SKM-1 (cell line): ENCODE data around the gene PUSL1.

ENCODE experiments used
- DNase-seq: peaks from one replicate; lab custom pipeline; 2025; ENCODE audit not compliant: unreplicated experiment; lab: John Stamatoyannopoulos, UW

The PUSL1 gene, protein sequence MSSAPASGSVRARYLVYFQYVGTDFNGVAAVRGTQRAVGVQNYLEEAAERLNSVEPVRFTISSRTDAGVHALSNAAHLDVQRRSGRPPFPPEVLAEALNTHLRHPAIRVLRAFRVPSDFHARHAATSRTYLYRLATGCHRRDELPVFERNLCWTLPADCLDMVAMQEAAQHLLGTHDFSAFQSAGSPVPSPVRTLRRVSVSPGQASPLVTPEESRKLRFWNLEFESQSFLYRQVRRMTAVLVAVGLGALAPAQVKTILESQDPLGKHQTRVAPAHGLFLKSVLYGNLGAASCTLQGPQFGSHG

DNA sequence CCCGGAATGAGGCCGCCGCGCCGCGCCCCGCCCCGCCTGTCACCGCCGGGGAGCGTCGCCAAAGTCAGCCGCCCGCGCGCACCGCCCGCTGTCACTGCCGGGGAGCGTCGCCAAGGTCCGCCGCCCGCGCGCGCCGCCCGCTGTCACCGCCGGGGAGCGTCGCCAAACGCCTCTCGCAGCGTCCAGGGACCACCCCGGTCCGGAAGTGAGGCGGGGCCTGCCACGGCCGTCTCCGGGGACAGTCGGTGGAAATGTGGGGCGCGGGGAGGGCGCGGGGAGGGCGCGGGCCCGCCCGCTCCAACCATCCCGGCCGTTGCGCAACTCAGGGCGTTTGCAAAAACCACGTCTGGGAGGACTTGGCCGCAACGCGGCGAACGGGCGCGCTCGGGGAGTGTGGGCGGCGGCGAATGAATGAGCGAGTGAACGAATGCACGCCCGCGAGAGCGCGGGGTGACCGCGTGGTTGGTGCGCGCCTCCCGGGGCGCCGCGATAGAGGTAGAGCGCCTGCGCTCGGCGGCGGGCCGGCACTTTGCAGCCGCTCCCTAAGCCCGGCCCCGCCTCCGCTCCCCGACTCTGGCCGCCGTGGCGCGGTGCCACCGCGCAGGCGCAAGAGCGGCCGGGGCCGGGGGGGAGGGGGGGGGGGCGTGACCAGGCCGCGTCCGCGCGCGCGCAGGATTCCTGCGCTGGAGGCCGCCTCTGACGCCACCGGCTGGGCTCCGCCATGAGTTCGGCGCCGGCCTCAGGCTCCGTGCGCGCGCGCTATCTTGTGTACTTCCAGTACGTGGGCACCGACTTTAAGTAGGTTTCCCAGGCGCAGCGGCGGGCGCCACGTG is at the start of gene PUSL1, which contains the start of gene ACAP3:
PUSL1 (plus strand) TSS at position 675 of the 833 bp plus-strand sequence; CDS start at position 722, 47 bp downstream.
ACAP3 (minus strand) TSS at position 8 of the 833 bp plus-strand sequence. CDS start 115 bp downstream, outside the sequence.
- DNase-seq: peak; percentile 95

DNA sequence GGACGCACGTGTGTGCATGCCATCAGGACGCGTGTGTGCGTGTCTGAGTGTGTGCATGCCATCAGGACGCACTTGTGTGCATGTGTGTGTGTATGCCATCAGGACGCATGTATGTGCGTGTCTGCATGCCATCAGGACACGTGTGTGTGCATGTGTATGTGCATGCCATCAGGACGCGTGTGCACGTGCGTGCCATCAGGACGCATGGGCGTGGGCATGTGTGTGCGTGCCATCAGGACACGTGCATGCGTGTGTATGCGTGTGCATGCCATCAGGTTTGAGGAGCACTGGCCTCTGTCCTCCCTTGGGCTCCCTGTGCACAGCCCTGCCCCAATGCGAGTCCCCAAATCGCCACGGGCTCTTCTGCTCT is 49.3 kb upstream of the PUSL1 start:
- no peak for DNase-seq

DNA sequence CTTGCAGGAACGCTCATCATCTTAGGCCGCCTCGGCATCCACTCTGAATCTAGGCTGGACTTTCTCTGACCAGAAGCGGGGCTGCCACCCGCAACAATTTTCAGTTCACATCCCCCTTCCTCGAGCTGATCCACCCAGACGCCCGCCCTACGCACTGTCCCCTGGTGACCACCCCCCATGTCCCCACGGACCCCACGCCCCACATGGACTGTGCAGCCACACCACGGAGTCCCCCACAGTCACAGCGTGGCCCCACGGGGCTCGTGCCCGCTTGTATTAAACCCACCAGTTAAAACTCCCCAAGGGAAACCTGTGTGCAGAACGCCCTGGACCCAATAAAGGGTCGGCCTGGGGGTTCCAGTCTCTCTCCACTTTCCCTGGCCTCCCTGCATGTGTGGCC is 48.9 kb upstream of the PUSL1 start:
- DNase-seq: no peak

DNA sequence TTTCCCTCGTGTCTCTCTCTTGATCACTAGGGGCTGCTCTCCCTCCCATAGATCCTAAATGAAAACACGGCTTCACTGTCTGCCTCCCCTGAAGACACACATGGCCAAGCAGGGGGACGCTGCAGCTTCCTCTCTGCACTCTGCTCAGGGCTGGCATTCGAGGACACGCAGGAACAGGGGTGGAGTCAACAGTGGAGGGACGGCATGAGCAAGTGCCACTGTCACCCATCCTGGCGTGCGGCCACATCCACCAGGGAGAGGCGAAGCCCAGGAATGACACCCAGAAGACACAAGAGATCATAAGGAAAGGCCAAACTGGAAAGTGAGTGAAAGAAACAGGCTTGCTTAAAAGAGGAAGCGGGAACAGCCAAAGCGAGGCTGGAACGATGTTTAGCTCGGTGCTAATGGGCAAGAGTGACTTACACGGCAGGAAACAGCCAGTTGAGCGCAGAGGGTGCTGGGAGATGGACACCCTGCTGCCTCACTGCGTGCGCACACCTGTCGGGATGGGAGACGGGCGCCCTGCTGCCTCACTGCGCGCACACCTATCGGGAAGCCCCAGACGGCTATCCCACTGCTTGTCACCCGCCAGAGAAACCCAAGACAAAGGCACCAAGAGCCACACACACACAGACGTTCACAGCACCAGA is 48.3 kb upstream of the PUSL1 start:
- DNase-seq: no peak

DNA sequence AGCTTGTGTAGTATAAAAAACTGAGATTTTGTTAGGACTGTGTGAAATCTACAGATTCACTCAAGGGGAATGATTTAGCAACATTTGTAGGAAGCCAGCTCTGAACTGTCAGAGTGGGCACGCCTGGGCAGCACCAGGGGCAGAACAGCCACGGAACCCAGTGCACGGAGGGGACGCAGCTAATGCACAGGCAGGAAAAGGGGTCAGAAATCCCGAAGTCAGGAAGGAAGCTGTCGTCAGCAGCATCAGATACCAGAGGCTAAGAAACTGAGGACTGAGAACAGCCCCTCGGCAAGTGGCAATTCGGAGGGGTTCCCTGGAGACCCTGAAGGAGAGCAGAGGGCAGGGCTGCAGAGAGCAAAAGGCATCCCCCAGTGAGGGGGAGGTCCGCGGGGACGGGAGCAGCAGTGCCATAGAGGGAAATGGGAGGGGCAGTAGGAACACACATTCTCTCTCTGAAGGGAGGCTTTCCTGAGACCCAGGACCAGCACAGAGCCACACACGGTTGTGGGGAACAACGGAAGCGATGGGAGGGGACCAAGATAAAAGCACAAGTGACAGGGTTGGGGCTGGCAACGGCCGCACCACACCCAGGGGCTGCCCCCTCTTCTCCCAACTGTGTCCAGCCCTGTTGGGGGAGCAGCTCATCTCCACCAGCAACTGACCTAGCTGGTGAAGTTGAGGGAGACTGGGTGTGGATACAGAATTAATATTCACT is 47.4 kb upstream of the PUSL1 start:
- no peak for DNase-seq

DNA sequence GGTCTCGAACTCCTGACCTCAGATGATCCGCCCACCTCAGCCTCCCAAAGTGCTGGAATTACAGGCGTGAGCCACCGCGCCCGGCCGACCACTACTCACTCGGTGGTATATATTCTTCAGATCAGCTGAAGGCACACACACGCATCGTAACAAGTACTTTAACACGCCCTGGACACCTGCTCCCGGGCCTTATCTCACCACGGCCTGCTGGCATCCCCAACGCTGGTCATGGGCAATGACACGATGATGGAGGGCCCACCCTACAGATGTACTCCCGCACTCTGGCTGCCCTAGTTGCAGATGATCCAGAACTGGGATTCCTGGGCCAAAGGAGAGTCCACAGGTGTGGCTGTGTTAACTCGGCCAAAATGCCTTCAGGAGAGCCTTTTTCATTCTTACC is 46.3 kb upstream of the PUSL1 start:
- DNase-seq: no peak

DNA sequence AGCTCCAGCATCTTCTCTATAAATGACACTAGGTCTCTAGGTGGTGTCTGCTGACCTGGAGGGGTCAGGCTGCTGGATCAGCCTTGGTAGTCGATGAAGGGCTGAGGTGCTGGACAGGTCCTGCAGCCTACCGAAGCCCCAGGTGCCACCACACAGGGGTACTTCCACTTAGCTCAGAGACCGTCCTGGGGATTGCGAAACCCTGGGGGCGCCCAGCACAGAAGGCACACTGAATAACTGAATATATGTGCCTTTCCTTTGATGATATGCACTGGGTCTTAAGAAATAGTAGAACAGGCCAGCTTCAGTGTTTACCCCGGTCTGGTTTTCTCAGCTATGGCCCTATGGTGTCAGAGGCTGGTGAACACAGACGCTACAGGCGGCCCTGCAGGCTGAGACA is 45.6 kb upstream of the PUSL1 start:
- no peak for DNase-seq

DNA sequence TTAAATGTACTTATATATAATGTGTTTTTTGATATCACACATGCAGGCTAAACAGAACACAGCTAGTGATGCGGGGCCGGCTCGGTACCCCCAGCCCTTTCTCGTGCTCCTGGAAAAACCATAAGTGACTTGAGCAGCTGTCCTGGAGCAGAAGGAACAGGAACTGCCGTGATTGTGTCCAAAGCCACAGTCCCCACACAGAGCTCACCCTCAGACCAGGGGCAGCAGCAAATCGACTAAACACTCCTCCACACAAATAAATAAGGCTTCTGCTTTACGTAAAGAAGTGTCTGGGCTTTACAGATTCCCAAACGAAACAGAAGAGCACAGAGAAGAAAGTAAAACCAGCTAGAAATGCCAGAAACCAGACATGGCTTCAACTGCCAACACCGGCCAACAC is 44.4 kb upstream of the PUSL1 start:
- DNase-seq: no peak

DNA sequence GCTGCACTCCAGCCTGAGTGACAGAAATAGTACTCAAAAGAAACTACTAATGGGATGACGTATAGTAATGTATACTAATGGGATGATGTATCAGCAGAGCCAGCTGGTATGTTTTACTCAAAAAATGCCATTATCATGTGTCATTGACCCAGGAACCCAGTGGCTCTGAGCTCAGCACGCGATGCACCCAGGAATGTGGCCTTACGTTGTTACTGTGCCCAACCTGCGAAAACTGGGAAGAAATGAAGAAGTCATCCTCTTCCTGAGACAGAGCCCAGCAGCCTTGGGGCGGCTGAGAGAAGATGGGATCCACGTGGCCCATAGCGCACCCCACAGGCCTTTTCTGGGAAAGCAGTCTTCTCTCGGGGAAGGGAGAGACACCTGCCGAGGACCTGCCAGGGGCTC is 43.5 kb upstream of the PUSL1 start:
- no peak for DNase-seq

DNA sequence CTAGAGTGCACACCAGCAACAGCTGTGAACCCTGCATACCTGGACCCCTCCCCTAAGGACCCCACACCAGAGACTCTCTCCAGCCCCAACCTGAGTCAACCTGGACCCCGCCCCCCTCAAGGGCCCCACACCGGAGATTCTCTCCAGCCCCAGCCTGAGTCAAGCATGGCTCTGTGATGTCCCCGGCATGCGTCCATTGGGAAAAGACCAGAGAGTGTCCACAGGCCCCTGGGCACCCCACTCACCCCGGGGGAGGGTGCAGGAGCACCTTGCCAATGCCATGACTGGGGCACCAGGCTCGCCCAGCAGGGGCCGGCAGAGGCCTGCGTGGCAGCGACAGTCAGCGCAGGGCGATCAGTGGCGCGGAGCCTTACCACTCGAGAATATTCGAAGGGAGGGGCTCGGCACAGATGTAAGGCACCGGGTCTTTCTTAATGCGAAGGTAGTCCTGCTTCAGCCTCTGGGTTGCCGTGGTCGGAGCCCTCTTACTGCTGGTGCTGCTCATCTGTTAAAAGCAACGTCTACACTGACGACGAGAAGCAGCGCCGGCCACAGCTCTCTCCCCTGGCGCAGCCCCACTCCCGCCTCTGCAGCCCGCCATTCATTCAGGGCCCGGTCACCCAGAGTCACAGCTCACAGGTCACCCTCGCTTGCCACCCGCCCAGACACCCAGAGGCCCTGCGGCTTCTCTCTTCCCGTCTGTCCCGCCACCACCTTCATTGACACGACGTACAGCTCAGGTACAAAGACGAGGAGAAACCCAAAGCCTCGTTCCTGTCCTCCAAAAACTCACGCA is 40.7 kb upstream of the PUSL1 start:
- DNase-seq: no peak

DNA sequence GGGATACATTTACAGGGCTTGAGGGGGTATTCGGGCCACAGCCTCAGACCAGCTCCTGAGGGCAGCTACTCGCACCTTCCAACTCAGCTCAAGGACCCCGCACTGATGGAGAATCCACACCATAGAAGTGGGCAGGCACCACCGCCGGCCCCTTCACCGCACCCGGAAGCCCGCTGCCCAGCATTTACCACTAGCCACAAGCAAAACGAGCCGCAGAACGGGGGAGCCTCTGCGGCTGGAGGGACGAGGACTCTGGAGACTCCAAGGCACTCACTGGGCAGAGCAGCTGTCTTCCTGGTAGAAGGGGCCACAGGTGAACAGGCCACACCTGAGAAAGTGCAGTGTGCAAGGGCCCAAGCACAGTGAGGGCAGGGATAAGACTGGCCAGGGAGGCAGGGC is 40.1 kb upstream of the PUSL1 start:
- DNase-seq: no peak

DNA sequence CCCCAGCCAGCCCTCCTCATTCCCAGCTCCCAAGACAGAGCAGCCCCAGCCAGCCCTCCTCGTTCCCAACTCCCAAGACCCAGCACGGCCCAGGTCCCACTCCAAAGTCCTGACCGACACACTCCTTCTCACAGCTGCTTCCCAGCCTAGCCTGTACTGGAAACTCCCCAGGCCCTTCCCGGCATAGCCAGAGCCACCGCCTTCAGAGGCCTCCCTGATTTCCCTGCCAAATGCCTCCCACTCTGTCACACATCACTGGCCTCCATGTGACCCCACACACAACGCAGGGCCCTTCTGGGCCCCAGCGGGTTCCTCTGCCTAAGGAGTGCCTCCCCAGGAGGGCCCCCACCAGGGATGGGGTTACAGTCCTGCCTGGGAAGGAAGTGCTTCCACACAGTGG is 37.6 kb upstream of the PUSL1 start:
- DNase-seq: no peak

DNA sequence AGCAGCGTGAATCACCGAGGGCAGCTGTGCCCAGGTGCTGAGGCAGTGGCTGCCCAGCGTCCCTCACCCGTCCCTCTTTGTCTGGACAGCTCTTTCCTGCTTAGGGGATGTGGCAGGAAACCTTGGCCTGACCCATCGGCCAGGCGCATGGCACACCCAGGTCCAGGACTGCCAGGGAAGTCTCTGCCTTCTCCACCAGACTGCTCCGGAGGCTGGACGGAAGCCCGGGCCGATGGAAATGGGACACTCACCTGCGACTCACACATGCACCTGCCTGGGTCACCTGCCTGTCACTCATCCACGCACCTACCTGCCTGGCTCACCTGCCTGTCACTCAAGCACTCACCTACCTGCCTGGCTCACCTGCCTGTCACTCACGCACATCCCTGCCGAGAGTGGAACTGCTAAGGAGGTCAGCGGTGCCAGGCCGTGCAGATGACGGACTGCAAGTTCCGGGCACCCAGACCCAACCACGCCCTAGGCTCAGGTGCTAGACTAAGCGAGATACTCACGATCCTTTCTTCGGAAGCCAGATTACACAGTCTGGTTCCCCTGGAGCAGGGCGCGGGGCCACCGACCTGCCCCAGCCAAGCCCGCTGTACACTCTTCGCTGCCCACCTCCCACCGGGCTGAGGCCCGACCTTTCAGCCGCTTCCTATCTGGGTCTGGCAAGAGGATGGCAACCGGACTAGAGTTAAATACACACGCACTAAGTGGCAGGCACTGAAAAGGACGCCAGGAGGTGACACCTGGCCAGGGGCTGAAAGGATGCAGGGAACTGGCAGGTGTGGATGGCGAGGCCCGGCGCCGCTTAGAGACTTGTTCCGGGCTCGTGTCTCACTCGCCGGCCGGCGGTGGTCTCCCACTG is 35.8 kb upstream of the PUSL1 start:
- DNase-seq: no peak

DNA sequence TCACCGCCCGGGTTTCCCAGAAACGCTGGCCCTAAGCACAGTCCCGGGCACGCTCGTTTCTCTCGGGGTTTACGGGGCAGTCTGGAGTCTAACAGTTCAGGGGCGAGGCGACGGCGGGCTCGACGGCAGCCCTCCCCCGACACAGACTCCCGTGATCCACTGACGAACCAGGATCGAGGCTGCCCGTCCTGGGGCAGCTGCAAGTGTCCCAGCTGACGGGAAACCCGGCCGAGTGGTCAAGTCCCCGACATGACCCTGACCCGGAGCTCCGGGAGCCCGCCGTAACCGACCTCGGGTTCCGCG is 35.2 kb upstream of the PUSL1 start:
- no peak for DNase-seq

DNA sequence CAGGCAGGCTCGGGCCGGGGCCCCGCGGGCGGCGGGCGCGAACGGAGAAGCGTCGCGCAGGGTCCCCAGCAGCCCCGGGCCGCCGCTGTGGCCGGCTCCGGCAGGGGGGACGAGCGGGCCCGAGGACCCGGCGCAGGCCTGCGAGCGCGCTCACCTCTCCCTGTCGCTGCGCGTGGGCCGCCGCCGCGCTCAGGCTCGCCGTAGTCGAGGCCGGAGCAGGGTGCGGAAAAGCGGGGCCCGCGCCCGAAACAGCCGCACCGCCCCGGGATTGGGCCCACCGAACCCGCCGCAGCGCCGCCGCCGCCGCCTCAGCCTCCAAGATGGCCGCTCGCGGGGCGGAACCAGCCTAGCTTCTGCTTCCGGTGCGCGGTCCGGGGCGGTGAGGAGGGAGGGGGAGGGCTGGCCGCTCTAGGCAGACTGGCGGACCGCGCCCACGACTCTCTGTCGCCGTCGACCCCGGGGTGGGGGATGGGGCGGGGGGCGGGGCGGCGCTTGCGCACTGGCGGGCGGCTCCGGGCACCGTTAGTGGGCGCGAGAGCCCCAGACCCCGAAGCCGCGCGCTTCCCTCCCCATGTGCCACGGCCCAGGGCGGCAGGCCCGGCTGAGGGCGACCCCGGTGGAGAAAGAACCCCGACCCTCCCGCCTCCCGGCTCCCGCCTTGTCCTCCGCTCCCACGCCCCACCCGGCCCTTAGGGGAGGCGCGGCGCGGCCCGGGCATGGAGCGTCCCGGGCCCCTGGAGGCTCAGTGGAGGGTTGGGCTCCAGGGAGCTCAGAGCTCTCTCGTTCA is 34.7 kb upstream of the PUSL1 start, which contains the start of gene UBE2J2:
UBE2J2 (minus strand) TSS at position 343 of the 787 bp plus-strand sequence. CDS start 5,862 bp downstream, outside the sequence.
- peak; percentile 72 for DNase-seq

DNA sequence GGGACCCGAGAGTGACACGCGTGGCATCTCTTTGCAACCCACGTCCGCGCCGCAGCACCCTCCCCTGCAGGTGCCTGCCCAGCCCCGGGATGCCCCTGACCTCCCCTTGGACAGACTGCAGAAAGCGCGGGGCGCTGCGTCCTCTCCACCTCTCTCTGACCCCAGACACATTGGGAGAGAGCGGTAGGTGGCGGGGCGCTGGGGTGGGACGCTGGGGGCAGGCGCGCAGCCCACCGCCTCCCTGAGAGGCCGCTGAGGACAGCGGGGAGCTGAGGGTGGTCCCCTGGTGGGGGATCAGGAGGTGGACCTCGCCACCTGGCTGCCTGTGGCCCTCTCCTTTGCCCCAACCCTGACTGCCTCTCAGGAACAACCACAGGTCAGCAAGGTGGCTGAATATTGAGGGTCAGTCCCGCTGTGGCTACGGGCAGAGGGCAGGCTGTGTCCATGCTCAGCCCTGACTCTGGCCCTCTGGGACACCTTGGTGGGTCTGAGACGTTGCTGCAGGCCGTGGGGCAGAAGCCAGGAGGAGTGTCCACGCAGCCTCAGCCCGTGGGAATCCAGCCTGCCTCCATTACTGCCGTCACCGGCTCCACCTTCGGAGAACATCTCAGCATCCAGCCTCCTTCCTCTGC is 34.0 kb upstream of the PUSL1 start:
- DNase-seq: no peak

DNA sequence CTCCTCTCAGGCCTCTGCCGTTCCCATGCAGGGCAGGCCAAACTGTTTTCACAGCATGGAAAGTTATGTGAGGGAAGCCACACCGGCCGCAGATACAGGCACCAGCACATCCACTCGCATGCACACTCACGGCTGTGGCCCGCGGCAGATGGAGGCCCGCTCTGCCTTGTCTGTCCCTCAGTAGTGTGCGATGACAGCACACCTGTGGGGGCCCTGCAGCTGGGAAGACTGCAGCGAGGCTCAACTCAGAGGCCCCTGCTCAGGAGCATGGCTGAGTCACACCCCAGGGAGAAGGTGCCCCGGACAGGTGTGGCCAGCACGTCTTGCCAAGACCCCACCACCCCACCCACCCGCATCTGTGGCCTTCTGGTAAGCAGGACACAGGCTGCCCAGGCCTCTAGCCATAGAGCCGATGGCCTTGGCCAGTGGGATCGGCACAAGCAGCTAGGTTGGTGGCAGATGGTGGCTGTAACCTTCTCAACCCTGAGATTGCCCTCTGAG is 33.4 kb upstream of the PUSL1 start:
- no peak for DNase-seq

DNA sequence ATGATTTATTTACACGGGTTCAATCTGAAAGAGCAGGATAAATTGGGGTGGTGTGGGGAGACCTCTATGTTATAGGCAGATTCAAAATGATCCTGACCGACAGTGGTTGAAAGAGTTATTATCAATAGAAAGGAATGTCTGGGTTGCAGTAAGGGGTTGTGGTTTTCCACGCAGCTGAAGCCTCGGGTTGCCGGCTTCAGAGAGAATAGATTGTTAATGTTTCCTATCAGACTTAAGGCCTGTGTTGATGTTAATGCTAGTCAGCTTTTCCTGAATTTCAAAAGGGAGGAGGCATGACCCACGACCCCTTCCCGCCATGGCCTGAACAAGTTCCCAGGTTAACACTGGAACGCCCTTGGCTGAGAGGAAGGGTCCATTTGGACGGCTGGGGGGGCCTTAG is 32.6 kb upstream of the PUSL1 start:
- DNase-seq: no peak
